Measurements from ENCODE around the gene SBK1.

Gene SBK1

DNA sequence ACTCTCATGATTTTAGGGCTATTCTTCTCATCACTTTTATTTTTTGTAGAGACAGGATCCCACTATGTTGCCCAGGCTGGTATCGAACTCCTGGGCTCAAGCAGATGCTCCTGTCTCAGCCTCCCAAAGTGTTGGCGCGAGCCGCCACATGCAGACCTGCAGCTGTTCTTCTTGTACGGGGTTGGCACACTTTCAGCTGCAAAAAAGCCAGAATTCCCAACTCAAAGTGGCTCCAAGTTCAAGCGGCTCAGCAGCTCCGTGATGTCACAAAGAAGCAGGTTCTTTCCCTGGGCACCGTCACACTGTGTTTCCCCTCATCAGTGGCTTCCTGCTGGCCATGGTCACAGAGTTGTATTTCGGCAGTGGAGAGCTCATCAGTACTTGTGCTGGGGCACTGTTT is 6.7 kb upstream of the SBK1 start:
- H3K9ac ChIP-seq (ENCODE audit: low read depth, low read length): no peak overlapping the region
- peaks cover 4% of the 10 kb centered on the region; the same call in 1 of the 2 replicates for H4K20me1 ChIP-seq (ENCODE audit: insufficient read depth, low read length)
- H3K4me1 ChIP-seq (ENCODE audit: insufficient read depth, low read length): peaks cover 20% of the 10 kb centered on the region
- no peak overlapping the region for H3K4me3 ChIP-seq (ENCODE audit: low read depth in 1 of 2, low read length in 2 of 2)
- H3K27ac ChIP-seq (ENCODE audit: low read length): no peak overlapping the region
- no peak overlapping the region for H2AFZ ChIP-seq (ENCODE audit: low read depth, low read length)
- no peaks in the 10 kb centered on the region for H3K9me3 ChIP-seq (ENCODE audit: insufficient read depth, low read length, severe bottlenecking)
- H3K36me3 ChIP-seq (ENCODE audit: insufficient read depth, low read length): 0 out of 2 replicates have a peak, but pooled peaks cover 4% of the 10 kb centered on the region
- no peak overlapping the region for H3K4me2 ChIP-seq (ENCODE audit: insufficient read depth, low read length)
- TF ChIP-seq, protein P1, sequence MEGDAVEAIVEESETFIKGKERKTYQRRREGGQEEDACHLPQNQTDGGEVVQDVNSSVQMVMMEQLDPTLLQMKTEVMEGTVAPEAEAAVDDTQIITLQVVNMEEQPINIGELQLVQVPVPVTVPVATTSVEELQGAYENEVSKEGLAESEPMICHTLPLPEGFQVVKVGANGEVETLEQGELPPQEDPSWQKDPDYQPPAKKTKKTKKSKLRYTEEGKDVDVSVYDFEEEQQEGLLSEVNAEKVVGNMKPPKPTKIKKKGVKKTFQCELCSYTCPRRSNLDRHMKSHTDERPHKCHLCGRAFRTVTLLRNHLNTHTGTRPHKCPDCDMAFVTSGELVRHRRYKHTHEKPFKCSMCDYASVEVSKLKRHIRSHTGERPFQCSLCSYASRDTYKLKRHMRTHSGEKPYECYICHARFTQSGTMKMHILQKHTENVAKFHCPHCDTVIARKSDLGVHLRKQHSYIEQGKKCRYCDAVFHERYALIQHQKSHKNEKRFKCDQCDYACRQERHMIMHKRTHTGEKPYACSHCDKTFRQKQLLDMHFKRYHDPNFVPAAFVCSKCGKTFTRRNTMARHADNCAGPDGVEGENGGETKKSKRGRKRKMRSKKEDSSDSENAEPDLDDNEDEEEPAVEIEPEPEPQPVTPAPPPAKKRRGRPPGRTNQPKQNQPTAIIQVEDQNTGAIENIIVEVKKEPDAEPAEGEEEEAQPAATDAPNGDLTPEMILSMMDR (IDR thresholded peaks at IDR 0.05; ENCODE audit: borderline replicate concordance, extremely low read depth, low read length, poor library complexity, severe bottlenecking): no peak
- TF ChIP-seq EZH2 (IDR thresholded peaks at IDR 0.05; ENCODE audit: borderline replicate concordance, low read depth, low read length, severe bottlenecking): no peak
- DNase-seq (no peak), ATAC-seq (ENCODE audit: insufficient read depth, low read depth) (no peak)
- peaks cover 2% of the 10 kb centered on the region for H3K79me2 ChIP-seq (ENCODE audit: insufficient read depth, low read length)
- no peaks in the 10 kb centered on the region for H3K27me3 ChIP-seq (ENCODE audit: insufficient read depth, low read length, poor library complexity)

- no peak for ATAC-seq (ENCODE audit: insufficient read depth, low read depth)
- Histone ChIP-seq H2AFZ (ENCODE audit: low read depth, low read length) (no peak overlapping the region), H3K79me2 (ENCODE audit: insufficient read depth, low read length) (peaks cover 17% of the 10 kb centered on the region), H3K9ac (ENCODE audit: low read depth, low read length) (no peak overlapping the region), H3K27me3 (ENCODE audit: insufficient read depth, low read length, poor library complexity) (no peaks in the 10 kb centered on the region), H3K4me1 (ENCODE audit: insufficient read depth, low read length) (peaks cover 36% of the 10 kb centered on the region), H3K4me2 (ENCODE audit: insufficient read depth, low read length) (no peak overlapping the region), H3K4me3 (ENCODE audit: low read depth in 1 of 2, low read length in 2 of 2) (no peak overlapping the region), H4K20me1 (ENCODE audit: insufficient read depth, low read length) (peaks cover 4% of the 10 kb centered on the region; the same call in 1 of the 2 replicates), H3K27ac (ENCODE audit: low read length) (no peak overlapping the region), H3K36me3 (ENCODE audit: insufficient read depth, low read length) (peaks cover 4% of the 10 kb centered on the region; the same call in 1 of the 2 replicates), H3K9me3 (ENCODE audit: insufficient read depth, low read length, severe bottlenecking) (no peaks in the 10 kb centered on the region)
- TF ChIP-seq, protein P1 (IDR thresholded peaks at IDR 0.05; ENCODE audit: borderline replicate concordance, extremely low read depth, low read length, poor library complexity, severe bottlenecking): no peak
- no peak for TF ChIP-seq EZH2 (IDR thresholded peaks at IDR 0.05; ENCODE audit: borderline replicate concordance, low read depth, low read length, severe bottlenecking)
- no peak for DNase-seq
Measured at GRCh38 chr16:28288114-28288513, 4.2 kb upstream of the SBK1 start.

DNA sequence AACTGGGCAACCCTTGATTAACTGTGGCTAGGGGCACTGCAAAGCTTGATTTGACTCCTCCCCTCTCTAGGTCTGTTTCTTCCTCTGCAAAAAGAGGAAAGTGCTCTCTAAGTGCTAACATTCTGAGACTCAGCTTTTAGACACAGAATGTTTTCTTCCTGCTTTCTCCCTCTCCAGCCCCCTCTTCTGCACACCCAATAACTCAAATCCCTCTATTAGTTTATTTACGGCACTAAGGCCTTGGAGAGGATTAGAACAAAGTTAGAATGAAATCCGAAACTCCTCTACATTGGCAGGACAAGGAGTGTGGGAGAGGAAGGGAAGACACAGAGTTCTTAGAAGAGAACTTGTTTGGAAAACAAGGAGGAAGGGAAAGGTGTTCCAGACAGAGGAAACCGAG is 3.3 kb upstream of the SBK1 start:
- no peak for DNase-seq
- Histone ChIP-seq H3K79me2 (ENCODE audit: insufficient read depth, low read length) (peaks cover 22% of the 10 kb centered on the region), H3K36me3 (ENCODE audit: insufficient read depth, low read length) (peaks cover 4% of the 10 kb centered on the region; the same call in 1 of the 2 replicates), H3K9ac (ENCODE audit: low read depth, low read length) (no peak overlapping the region), H4K20me1 (ENCODE audit: insufficient read depth, low read length) (peaks cover 10% of the 10 kb centered on the region; the same call in 1 of the 2 replicates), H3K9me3 (ENCODE audit: insufficient read depth, low read length, severe bottlenecking) (no peaks in the 10 kb centered on the region), H2AFZ (ENCODE audit: low read depth, low read length) (no peak overlapping the region), H3K4me2 (ENCODE audit: insufficient read depth, low read length) (no peak overlapping the region), H3K27ac (ENCODE audit: low read length) (no peak overlapping the region), H3K4me3 (ENCODE audit: low read depth in 1 of 2, low read length in 2 of 2) (no peak overlapping the region), H3K4me1 (ENCODE audit: insufficient read depth, low read length) (peaks cover 46% of the 10 kb centered on the region), H3K27me3 (ENCODE audit: insufficient read depth, low read length, poor library complexity) (no peaks in the 10 kb centered on the region)
- no peak for TF ChIP-seq EZH2 (IDR thresholded peaks at IDR 0.05; ENCODE audit: borderline replicate concordance, low read depth, low read length, severe bottlenecking)
- TF ChIP-seq, protein P1 (IDR thresholded peaks at IDR 0.05; ENCODE audit: borderline replicate concordance, extremely low read depth, low read length, poor library complexity, severe bottlenecking): no peak
- ATAC-seq (ENCODE audit: insufficient read depth, low read depth): no peak

Measured in DND-41 (cell line).